ENCODE data around the gene STX5.

The STX5 gene

DNA sequence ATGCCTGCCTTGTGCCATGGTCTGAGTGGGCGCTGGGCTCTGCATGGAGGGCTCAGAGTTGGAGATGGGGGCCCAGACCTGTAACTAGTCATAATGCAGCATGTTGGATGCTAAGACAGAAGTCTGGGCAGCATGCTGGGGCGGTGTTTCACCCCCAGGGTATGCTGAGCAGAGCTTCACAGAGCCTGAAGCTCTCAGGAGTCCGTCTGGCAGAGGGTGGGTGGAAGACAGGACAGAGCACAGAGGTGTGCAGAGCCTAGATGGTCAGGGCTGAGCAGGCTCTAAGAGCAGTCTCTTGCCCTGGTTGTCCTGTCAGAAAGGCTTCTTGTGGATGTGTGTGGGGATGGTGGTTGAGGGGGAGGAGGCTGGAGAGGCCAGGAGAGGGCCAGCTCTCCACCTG lies 53.4 kb downstream of the STX5 start:
- Histone ChIP-seq H4K20me1 (ENCODE audit: insufficient read depth, low read length) (no peaks in the 10 kb centered on the region), H3K27ac (ENCODE audit: low read length) (no peak overlapping the region), H2AFZ (ENCODE audit: low read length) (no peak overlapping the region), H3F3A (ENCODE audit: insufficient read depth, low read length) (no peaks in the 10 kb centered on the region), H3K9ac (ENCODE audit: low read length) (no peak overlapping the region), H3K4me2 (ENCODE audit: low read depth, low read length) (no peak overlapping the region), H3K9me3 (replicated peaks; ENCODE audit: insufficient read depth, low read length) (no peaks in the 10 kb centered on the region), H3K4me1 (ENCODE audit: low read length) (no peaks in the 10 kb centered on the region), H3K27me3 (replicated peaks; ENCODE audit: insufficient read depth, low read length) (no peaks in the 10 kb centered on the region), H3K4me3 (ENCODE audit: low read length) (no peak overlapping the region), H3K36me3 (replicated peaks; ENCODE audit: insufficient read depth, low read length) (no peaks in the 10 kb centered on the region), H3K9me2 (replicated peaks; ENCODE audit: insufficient read depth, low read length) (no peaks in the 10 kb centered on the region), H3K79me2 (ENCODE audit: low read length) (peaks cover 9% of the 10 kb centered on the region)
- DNase-seq = no peak
- TF ChIP-seq, protein P1, sequence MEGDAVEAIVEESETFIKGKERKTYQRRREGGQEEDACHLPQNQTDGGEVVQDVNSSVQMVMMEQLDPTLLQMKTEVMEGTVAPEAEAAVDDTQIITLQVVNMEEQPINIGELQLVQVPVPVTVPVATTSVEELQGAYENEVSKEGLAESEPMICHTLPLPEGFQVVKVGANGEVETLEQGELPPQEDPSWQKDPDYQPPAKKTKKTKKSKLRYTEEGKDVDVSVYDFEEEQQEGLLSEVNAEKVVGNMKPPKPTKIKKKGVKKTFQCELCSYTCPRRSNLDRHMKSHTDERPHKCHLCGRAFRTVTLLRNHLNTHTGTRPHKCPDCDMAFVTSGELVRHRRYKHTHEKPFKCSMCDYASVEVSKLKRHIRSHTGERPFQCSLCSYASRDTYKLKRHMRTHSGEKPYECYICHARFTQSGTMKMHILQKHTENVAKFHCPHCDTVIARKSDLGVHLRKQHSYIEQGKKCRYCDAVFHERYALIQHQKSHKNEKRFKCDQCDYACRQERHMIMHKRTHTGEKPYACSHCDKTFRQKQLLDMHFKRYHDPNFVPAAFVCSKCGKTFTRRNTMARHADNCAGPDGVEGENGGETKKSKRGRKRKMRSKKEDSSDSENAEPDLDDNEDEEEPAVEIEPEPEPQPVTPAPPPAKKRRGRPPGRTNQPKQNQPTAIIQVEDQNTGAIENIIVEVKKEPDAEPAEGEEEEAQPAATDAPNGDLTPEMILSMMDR (IDR thresholded peaks at IDR 0.05; ENCODE audit: low read length) = no peak
- TF ChIP-seq EZH2 (optimal IDR thresholded peaks at IDR 0.05; ENCODE audit: low read depth, low read length) (no peak), EZH2phosphoT487 (IDR thresholded peaks at IDR 0.05; ENCODE audit: low read length) (no peak)

DNA sequence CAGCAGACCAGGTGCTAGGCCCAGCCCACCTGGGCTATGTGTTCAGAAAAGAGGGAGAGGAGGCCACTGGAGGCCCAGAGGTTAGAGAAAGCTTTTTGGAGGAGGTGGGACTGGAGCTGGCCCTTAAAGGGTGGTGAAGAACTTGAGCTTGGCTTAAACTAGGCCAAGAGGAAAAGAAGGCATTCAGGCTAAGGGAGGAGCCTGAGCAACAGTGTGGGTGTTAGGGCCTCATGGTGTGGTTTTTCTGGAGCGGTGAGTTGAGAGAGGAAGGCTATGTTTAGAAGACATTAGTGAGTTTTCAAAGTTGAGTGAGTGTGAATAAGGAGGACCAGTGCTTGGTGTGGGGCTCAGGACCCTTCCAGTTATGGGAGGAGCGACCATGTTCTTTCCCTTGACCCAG lies 54.5 kb downstream of the STX5 start:
- no peak for DNase-seq
- H3K79me2 ChIP-seq (ENCODE audit: low read length) = peaks cover 19% of the 10 kb centered on the region
- no peaks in the 10 kb centered on the region for H3K4me1 ChIP-seq (ENCODE audit: low read length)
- no peak overlapping the region for H3K27ac ChIP-seq (ENCODE audit: low read length)
- no peaks in the 10 kb centered on the region for H3F3A ChIP-seq (ENCODE audit: insufficient read depth, low read length)
- no peak overlapping the region for H3K4me3 ChIP-seq (ENCODE audit: low read length)
- TF ChIP-seq, protein P1 (IDR thresholded peaks at IDR 0.05; ENCODE audit: low read length) = no peak
- no peaks in the 10 kb centered on the region for H3K9me3 ChIP-seq (replicated peaks; ENCODE audit: insufficient read depth, low read length)
- no peaks in the 10 kb centered on the region for H3K36me3 ChIP-seq (replicated peaks; ENCODE audit: insufficient read depth, low read length)
- no peak overlapping the region for H3K9ac ChIP-seq (ENCODE audit: low read length)
- H3K4me2 ChIP-seq (ENCODE audit: low read depth, low read length) = no peak overlapping the region
- no peaks in the 10 kb centered on the region for H3K9me2 ChIP-seq (replicated peaks; ENCODE audit: insufficient read depth, low read length)
- H3K27me3 ChIP-seq (replicated peaks; ENCODE audit: insufficient read depth, low read length) = no peaks in the 10 kb centered on the region
- H4K20me1 ChIP-seq (ENCODE audit: insufficient read depth, low read length) = no peaks in the 10 kb centered on the region
- H2AFZ ChIP-seq (ENCODE audit: low read length) = no peak overlapping the region

DNA sequence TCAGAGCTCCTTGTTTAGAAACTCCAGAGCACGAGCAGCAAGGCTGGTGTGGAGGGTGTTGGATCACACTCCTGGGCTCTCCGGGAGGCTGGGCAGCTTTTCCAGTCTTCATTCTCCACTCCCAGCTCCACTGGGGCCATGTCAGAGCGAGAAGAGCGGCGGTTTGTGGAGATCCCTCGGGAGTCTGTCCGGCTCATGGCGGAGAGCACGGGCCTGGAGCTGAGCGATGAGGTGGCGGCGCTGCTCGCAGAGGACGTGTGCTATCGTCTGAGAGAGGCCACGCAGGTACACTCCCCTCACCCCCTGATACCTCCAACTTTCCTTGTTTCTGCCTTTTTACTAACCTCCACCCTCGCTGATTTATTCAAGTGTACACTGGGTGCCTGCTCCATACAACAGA lies 56.2 kb downstream of the STX5 start:
- no peaks in the 10 kb centered on the region for H3K9me2 ChIP-seq (replicated peaks; ENCODE audit: insufficient read depth, low read length)
- peaks cover 3% of the 10 kb centered on the region; the same call in 1 of the 2 replicates for H3K4me1 ChIP-seq (ENCODE audit: low read length)
- H3K27me3 ChIP-seq (replicated peaks; ENCODE audit: insufficient read depth, low read length) = no peaks in the 10 kb centered on the region
- no peak overlapping the region for H3K4me3 ChIP-seq (ENCODE audit: low read length)
- TF ChIP-seq EZH2 (optimal IDR thresholded peaks at IDR 0.05; ENCODE audit: low read depth, low read length) (no peak), EZH2phosphoT487 (IDR thresholded peaks at IDR 0.05; ENCODE audit: low read length) (no peak)
- TF ChIP-seq, protein P1 (IDR thresholded peaks at IDR 0.05; ENCODE audit: low read length) = no peak
- peaks cover 29% of the 10 kb centered on the region for H3K79me2 ChIP-seq (ENCODE audit: low read length)
- no peak overlapping the region for H3K27ac ChIP-seq (ENCODE audit: low read length)
- H3F3A ChIP-seq (ENCODE audit: insufficient read depth, low read length) = peaks cover 4% of the 10 kb centered on the region
- no peaks in the 10 kb centered on the region for H4K20me1 ChIP-seq (ENCODE audit: insufficient read depth, low read length)
- H2AFZ ChIP-seq (ENCODE audit: low read length) = no peak overlapping the region
- H3K9me3 ChIP-seq (replicated peaks; ENCODE audit: insufficient read depth, low read length) = no peaks in the 10 kb centered on the region
- H3K4me2 ChIP-seq (ENCODE audit: low read depth, low read length) = no peak overlapping the region
- no peak overlapping the region for H3K9ac ChIP-seq (ENCODE audit: low read length)
- H3K36me3 ChIP-seq (replicated peaks; ENCODE audit: insufficient read depth, low read length) = no peaks in the 10 kb centered on the region
- no peak for DNase-seq

Measured in MM.1S (cell line).